Right atrium auricular region (tissue), 2 donors: ENCODE results near the gene KLK1. TPM values are rescaled to one million over a fixed set of nuclear protein-coding genes. Genes with fewer than 3 reads are reported as not detected.

Experiments
- DNase-seq: peaks from one replicate; pipeline ENCODE4 v3.0.0-alpha.2; 2019; ENCODE audit warnings: low spot score
- H3K27ac ChIP-seq, 2 donors: fragments of 200-600 bp; sonication (generic); 1 replicate in 1 of 2; 2 replicates in 1 of 2; pipeline ENCODE4 v1.5.1; 2016 to 2019
- H3K27me3 ChIP-seq, 2 donors: fragments of 200-600 bp; sonication (generic); one replicate each; pipeline versions ENCODE4 v1.5.1 to v1.6.0; 2017 to 2019
- H3K36me3 ChIP-seq: fragments of 200-600 bp; sonication (generic); one replicate; pipeline ENCODE4 v1.5.1; 2016
- H3K4me1 ChIP-seq, 2 donors: fragments of 200-600 bp; sonication (generic); one replicate each; pipeline versions ENCODE4 v1.5.1 to v1.6.0; 2017 to 2019
- H3K4me3 ChIP-seq, 2 donors: fragments of 200-600 bp; sonication (generic); 1 replicate in 1 of 2; 2 replicates in 1 of 2; pipeline ENCODE4 v1.5.1; 2017 to 2019; ENCODE audit warnings: mild to moderate bottlenecking in 1 of 2, moderate library complexity in 1 of 2
- H3K9me3 ChIP-seq, 2 donors: fragments of 200-600 bp; sonication (generic); one replicate each; pipeline ENCODE4 v1.5.1; 2019
- CTCF ChIP-seq, 2 donors: fragments of 200-600 bp; sonication (generic); IDR thresholded peaks; one replicate each; pipeline ENCODE4 v1.5.1; 2019; ENCODE audit warnings: antibody characterized with exemption in 2 of 2
- total RNA-seq, 2 donors: library from RNA; depleted of rRNA; stranded (reverse); fragments of >200 nt; gene quantifications; one replicate each; pipeline ENCODE4 v1.1.0, GENCODE V29; 2016

Gene KLK1
- total RNA-seq, 2 donors from 2014 or later: 0.51 TPM; not detected in 1

DNA sequence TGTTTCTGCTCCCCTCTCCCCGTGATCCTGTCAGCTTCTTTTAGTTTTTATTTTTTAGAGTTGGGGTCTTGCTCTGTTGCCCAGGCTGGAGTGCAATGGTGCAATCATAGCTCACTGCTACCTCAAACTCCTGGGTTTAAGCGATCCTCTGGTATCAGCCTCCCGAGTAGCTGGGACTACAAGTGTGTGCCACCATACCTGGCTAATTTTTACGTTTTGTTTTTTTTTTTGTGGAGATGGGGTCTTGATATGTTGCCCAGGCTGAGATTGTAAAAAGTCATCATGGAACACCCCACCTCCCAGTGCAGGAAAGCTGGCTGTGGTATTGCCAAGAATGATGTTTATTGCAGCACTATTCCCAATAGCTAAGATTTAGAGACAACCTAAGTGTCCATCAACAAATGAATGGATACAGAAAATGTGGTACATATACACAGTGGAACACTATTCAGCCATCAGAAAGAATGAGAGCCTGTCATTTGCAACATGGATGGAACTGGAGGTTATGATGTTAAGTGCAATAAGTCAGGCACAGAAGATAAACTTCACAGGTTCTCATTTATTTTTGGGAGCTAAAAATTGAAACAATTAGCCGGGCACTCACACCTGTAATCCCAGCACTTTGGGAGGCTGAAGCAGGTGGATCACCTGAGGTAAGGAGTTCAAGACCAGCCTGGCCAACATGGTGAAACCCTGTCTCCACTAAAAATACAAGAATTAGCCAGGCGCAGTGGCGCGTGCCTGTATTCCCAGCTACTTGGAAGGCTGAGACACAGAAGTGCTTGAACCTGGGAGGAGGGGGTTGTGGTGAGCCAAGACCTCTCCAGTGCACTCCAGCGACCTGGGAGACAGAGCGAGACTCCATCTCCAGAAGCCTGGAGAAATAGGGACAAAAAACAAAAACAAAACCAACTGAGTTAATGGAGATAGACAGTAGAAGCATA, 16.4 kb upstream of the KLK1 start:
- Histone ChIP-seq H3K36me3 (no peaks in the 10 kb centered on the region), H3K4me3 (no peak overlapping the region), H3K9me3 (peaks cover 0 to 27% of the 10 kb centered on the region in 2 donors), H3K27me3 (no peaks in the 10 kb centered on the region), H3K27ac (no peak overlapping the region), H3K4me1 (peaks cover 0 to 10% of the 10 kb centered on the region in 2 donors)
- DNase-seq: no peak
- no peak for TF ChIP-seq CTCF (IDR thresholded peaks at IDR 0.05)

DNA sequence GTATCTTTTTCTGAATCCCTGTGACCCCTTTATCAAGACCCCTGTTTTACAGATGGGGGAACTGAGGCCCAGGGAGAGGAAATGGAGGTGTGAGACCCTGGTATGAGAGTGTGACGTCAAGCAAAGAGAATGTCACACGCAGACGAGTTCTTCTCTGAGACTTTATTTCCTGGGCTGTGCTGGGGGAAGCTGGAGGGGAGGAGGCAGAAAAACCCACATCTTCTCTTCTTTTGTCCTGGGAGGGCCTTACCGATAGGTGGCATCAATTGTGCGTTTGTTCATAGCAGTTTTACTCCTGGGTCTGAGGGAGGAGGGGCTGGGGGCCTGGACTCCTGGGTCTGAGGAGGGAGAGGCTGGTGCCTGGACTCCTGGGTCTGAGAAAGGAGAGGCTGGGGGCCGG, 14.7 kb upstream of the KLK1 start:
- H3K36me3 ChIP-seq: no peaks in the 10 kb centered on the region
- no peaks in the 10 kb centered on the region for H3K27me3 ChIP-seq
- peaks cover 0 to 13% of the 10 kb centered on the region in 2 donors for H3K9me3 ChIP-seq
- no peak for TF ChIP-seq CTCF (IDR thresholded peaks at IDR 0.05)
- H3K27ac ChIP-seq: no peak overlapping the region
- H3K4me3 ChIP-seq: no peak overlapping the region
- DNase-seq: no peak
- peaks cover 0 to 10% of the 10 kb centered on the region in 2 donors for H3K4me1 ChIP-seq

- no peak for DNase-seq
- peaks cover 0 to 10% of the 10 kb centered on the region in 2 donors for H3K4me1 ChIP-seq
- no peak overlapping the region for H3K27ac ChIP-seq
- no peak for TF ChIP-seq CTCF (IDR thresholded peaks at IDR 0.05)
- H3K9me3 ChIP-seq: peaks cover 0 to 5% of the 10 kb centered on the region in 2 donors
- no peaks in the 10 kb centered on the region for H3K36me3 ChIP-seq
- no peak overlapping the region for H3K4me3 ChIP-seq
- H3K27me3 ChIP-seq: no peaks in the 10 kb centered on the region
These were observed 13.7 kb upstream of the KLK1 start for GRCh38 chr19:50837300-50837699.

DNA sequence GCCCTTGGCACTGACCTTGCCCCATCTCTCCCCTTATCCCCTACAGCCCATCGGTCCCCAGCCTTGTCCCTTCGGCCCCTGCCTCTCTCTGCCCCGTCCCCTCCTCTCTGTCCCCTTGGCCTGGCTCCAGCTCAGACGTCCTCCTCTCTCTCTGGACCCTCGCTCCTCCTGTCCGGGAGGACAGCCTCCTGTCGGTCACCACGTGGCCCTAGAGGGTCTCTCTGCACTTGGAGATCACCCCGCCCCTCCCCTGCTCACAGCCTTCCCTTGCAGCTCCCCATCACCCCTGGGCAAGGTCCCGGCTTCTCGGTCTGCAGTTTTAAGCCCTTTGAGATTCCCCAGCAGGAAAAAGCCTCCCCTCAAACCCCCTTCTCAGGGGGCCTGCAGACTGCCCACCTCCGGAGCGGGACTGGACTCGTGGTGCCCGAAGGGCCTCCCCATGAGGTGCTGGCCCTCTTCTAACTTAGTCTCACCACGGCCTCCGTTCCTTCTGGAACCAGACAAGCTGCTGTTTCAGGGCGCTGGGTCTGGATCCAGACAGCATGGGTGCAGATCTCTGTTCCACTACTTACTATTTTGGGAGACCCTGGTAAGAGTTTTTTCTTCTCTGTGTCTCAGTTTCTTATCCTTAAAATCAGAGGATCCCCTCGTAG, 13.1 kb upstream of the KLK1 start:
- no peak for TF ChIP-seq CTCF (IDR thresholded peaks at IDR 0.05)
- Histone ChIP-seq H3K36me3 (no peaks in the 10 kb centered on the region), H3K9me3 (peaks cover 0 to under 1% of the 10 kb centered on the region in 2 donors), H3K4me1 (peaks cover 0 to 10% of the 10 kb centered on the region in 2 donors), H3K4me3 (peak overlapping the region in 1 of 2 donors; percentile 52), H3K27me3 (no peaks in the 10 kb centered on the region), H3K27ac (no peak overlapping the region)
- no peak for DNase-seq

- DNase-seq: no peak
- H3K36me3 ChIP-seq: no peaks in the 10 kb centered on the region
- no peak overlapping the region for H3K27ac ChIP-seq
- no peaks in the 10 kb centered on the region for H3K27me3 ChIP-seq
- H3K4me3 ChIP-seq: peak overlapping the region; percentile 33 to 52
- no peak for TF ChIP-seq CTCF (IDR thresholded peaks at IDR 0.05)
- H3K9me3 ChIP-seq: no peaks in the 10 kb centered on the region
- peaks cover 0 to 10% of the 10 kb centered on the region in 2 donors for H3K4me1 ChIP-seq
These were observed 12.4 kb upstream of the KLK1 start for GRCh38 chr19:50835785-50836542.
